ENCODE results near the gene SPSB1. TPM values are rescaled to one million over a fixed set of nuclear protein-coding genes. Genes with fewer than 3 reads are reported as not detected.

SPSB1 gene
- total RNA-seq, 2 donors from 2014 or later: 29.0 to 57.1 TPM

DNA sequence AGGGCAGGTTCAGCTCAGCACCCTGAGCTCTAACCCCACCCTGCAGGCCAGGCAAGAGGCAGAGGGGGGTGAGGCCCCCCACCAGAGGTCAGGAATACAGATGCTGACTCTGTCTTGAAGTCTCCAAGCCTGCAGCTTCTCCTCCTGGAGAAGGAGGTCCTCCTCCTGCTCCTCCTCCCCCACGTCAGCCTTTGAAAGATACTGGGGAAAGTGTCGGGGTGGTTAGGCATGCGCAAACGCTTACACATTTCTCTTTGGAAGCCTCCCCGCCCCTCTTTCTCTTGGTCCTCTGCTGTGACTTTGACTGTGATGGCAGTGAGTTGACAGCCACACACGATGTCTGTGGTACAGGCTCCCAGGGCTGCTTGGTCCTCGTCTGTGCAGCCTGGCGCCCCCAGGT, 65.3 kb downstream of the SPSB1 start:
- Histone ChIP-seq H3K4me1 (replicated peaks) (no peaks in the 10 kb centered on the region), H3K4me3 (no peak overlapping the region), H3K27me3 (replicated peaks; ENCODE audit: insufficient read depth) (no peaks in the 10 kb centered on the region), H3K9me3 (no peaks in the 10 kb centered on the region), H3K27ac (no peak overlapping the region), H3K36me3 (peaks cover 0 to 3% of the 10 kb centered on the region in 2 donors)
- DNase-seq (ENCODE audit: low spot score): no peak
- intact Hi-C loops (cut with DNase I): no loop called here
- 88% methylated on average over 8 of the region's 8 CpGs for WGBS
- TF ChIP-seq POLR2A (IDR thresholded peaks at IDR 0.05): no peak
- TF ChIP-seq, protein P1, sequence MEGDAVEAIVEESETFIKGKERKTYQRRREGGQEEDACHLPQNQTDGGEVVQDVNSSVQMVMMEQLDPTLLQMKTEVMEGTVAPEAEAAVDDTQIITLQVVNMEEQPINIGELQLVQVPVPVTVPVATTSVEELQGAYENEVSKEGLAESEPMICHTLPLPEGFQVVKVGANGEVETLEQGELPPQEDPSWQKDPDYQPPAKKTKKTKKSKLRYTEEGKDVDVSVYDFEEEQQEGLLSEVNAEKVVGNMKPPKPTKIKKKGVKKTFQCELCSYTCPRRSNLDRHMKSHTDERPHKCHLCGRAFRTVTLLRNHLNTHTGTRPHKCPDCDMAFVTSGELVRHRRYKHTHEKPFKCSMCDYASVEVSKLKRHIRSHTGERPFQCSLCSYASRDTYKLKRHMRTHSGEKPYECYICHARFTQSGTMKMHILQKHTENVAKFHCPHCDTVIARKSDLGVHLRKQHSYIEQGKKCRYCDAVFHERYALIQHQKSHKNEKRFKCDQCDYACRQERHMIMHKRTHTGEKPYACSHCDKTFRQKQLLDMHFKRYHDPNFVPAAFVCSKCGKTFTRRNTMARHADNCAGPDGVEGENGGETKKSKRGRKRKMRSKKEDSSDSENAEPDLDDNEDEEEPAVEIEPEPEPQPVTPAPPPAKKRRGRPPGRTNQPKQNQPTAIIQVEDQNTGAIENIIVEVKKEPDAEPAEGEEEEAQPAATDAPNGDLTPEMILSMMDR (IDR thresholded peaks at IDR 0.05): no peak
- TF ChIP-seq POLR2AphosphoS5 (IDR thresholded peaks at IDR 0.05): no peak

DNA sequence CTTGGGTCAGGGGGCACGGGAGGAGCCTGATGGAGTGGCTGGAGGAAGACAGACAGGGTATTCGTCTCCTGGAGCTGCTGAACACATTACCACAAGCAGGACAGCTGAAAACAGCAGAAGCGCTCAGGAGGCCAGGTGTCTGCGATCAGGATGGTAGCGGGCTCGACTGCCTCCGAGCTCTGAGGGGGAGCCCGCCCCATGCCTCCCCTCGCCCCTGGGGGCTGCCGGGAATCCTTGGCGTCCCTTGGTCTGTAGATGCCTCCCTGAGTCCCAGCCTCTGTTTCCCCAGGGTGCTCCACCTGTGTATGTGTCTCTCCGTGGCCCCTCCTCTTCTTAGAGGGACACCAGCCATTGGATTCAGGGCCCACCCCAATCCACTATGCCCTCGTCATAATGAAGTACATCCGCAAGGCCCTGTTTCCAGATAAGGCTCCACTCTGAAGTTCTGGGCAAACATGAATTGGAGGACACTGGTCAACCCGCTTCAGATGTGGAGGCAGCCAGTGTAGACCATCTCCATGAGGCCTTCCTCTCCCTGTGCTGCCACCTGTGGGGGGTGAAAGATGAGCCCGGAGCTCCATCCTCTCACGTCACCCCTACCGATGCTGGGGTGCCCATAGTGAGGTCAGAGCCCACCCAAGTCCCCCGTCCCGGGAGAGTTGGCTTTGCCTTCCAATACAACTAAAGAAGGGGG, 67.8 kb downstream of the SPSB1 start:
- intact Hi-C loops (cut with DNase I): no loop called here
- WGBS: 93% methylated on average over 20 of the region's 20 CpGs
- no peak overlapping the region for H3K4me3 ChIP-seq
- no peaks in the 10 kb centered on the region for H3K9me3 ChIP-seq
- H3K27me3 ChIP-seq (replicated peaks; ENCODE audit: insufficient read depth): no peaks in the 10 kb centered on the region
- H3K27ac ChIP-seq: no peak overlapping the region
- no peak for DNase-seq (ENCODE audit: low spot score)
- peaks cover 0 to 3% of the 10 kb centered on the region in 2 donors for H3K36me3 ChIP-seq
- no peaks in the 10 kb centered on the region for H3K4me1 ChIP-seq (replicated peaks)
- TF ChIP-seq POLR2A (IDR thresholded peaks at IDR 0.05): no peak
- no peak for TF ChIP-seq POLR2AphosphoS5 (IDR thresholded peaks at IDR 0.05)
- TF ChIP-seq, protein P1 (IDR thresholded peaks at IDR 0.05): no peak

DNA sequence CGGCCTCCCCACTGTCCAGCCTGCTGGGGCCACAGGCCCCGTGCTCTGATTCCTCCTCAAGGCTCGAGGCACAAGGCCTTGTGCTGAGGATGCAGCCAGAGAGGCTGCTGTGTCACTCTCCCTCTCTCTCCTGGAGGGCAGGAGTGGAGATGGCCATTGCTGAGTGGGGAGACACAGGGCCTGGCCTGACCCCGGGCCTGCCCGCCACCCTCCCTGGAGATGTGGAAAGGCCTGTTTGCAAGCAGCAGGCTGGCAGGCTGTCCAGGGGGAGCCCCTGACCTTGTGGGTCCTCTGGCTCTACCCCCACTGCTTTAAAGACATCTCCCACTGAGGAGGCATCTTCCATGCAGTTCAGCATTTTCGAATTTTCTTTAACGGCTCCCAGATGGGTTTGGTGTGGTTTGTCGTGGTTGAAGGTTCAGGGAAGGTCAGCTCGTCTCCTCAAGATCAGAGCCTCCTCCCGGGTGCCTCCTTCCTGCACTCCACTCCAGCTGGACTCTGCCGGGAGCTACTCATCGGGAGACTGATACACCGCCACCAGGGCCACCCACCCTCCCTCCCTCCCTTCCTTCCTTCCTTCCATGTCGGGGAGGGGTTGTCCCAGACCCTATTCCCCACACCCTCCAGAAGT, 69.1 kb downstream of the SPSB1 start:
- no peak overlapping the region for H3K27ac ChIP-seq
- WGBS: 60% methylated on average over 14 of the region's 14 CpGs
- no peak for DNase-seq (ENCODE audit: low spot score)
- TF ChIP-seq, protein P1 (IDR thresholded peaks at IDR 0.05): no peak
- TF ChIP-seq POLR2A (IDR thresholded peaks at IDR 0.05) (no peak), POLR2AphosphoS5 (IDR thresholded peaks at IDR 0.05) (no peak)
- H3K36me3 ChIP-seq: no peaks in the 10 kb centered on the region
- H3K9me3 ChIP-seq: no peaks in the 10 kb centered on the region
- H3K4me1 ChIP-seq (replicated peaks): no peaks in the 10 kb centered on the region
- intact Hi-C loops (cut with DNase I): no loop called here
- no peak overlapping the region for H3K4me3 ChIP-seq
- no peaks in the 10 kb centered on the region for H3K27me3 ChIP-seq (replicated peaks; ENCODE audit: insufficient read depth)

DNA sequence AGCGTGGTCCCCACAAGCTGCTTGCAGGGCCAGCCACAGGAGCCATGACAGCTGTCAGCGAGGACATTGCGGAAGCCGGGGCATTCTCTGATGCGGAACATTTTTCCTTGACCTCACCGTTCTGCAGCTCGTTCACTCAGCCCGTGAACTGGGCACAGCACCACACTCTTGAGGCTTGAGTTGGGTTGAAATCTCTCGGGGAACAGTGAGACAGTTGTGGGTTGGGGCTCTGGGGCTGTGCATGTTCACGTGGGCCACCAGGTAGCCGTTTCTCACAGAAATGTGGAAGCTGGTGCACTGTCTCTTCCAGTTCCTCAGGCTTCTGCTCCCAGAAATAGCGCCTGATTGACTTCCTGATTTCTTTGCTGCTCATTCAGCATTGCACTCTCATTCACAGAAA, 69.8 kb downstream of the SPSB1 start:
- no peaks in the 10 kb centered on the region for H3K4me1 ChIP-seq (replicated peaks)
- H3K36me3 ChIP-seq: no peaks in the 10 kb centered on the region
- no peak for DNase-seq (ENCODE audit: low spot score)
- no peaks in the 10 kb centered on the region for H3K27me3 ChIP-seq (replicated peaks; ENCODE audit: insufficient read depth)
- H3K9me3 ChIP-seq: no peaks in the 10 kb centered on the region
- TF ChIP-seq POLR2AphosphoS5 (IDR thresholded peaks at IDR 0.05) (no peak), POLR2A (IDR thresholded peaks at IDR 0.05) (no peak)
- no peak overlapping the region for H3K27ac ChIP-seq
- intact Hi-C loops (cut with DNase I): no loop called here
- WGBS: 90% methylated on average over 12 of the region's 12 CpGs
- no peak overlapping the region for H3K4me3 ChIP-seq

DNA sequence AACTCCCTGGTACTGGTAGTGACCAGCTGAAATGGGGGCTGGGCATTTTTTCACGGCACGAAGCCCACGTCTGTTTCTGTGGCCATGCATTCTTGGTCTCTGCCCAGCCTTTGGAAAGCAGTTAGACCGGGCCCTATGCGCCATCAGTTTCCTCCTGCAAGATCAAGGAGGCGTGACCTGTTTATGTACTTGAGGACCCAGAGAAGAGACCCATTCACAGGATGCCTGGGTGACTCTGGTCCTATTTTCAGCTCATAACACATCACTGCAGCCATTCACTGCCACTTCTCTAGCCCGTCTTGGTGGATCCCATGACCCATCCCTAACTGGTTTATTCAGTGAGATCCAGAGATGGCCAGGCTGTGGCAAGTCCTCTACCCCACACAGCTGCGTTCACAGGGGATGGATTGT, 70.4 kb downstream of the SPSB1 start:
- Histone ChIP-seq H3K4me3 (no peak overlapping the region), H3K9me3 (no peaks in the 10 kb centered on the region), H3K27me3 (replicated peaks; ENCODE audit: insufficient read depth) (no peaks in the 10 kb centered on the region), H3K27ac (no peak overlapping the region), H3K4me1 (replicated peaks) (no peaks in the 10 kb centered on the region), H3K36me3 (no peaks in the 10 kb centered on the region)
- no peak for TF ChIP-seq POLR2A (IDR thresholded peaks at IDR 0.05)
- TF ChIP-seq POLR2AphosphoS5 (IDR thresholded peaks at IDR 0.05): no peak
- TF ChIP-seq, protein P1 (IDR thresholded peaks at IDR 0.05): no peak
- WGBS: 84% methylated on average over 8 of the region's 8 CpGs
- intact Hi-C loops (cut with DNase I): no loop called here
- DNase-seq (ENCODE audit: low spot score): no peak

Measured in prostate gland (tissue), 2 donors.